Measurements from ENCODE around the gene FOXO3.

FOXO3 gene

GRCh38 chr6:108608453-108609275 is 47.9 kb downstream of the FOXO3 start:
- H3K4me3 ChIP-seq (ENCODE audit: control insufficient read depth, low read depth, low read length), result no peak overlapping the region
- no peak for TF ChIP-seq CTCF (IDR thresholded peaks at IDR 0.05; ENCODE audit: control insufficient read depth, insufficient read depth, low read depth, low read length, missing control alignments)
- DNase-seq (ENCODE audit: low read depth), result no peak

GRCh38 chr6:108609276-108609769 is 48.6 kb downstream of the FOXO3 start:
- H3K4me3 ChIP-seq (ENCODE audit: control insufficient read depth, low read depth, low read length), result no peak overlapping the region
- peak; percentile 46 for DNase-seq (ENCODE audit: low read depth)
- no peak for TF ChIP-seq CTCF (IDR thresholded peaks at IDR 0.05; ENCODE audit: control insufficient read depth, insufficient read depth, low read depth, low read length, missing control alignments)

DNA sequence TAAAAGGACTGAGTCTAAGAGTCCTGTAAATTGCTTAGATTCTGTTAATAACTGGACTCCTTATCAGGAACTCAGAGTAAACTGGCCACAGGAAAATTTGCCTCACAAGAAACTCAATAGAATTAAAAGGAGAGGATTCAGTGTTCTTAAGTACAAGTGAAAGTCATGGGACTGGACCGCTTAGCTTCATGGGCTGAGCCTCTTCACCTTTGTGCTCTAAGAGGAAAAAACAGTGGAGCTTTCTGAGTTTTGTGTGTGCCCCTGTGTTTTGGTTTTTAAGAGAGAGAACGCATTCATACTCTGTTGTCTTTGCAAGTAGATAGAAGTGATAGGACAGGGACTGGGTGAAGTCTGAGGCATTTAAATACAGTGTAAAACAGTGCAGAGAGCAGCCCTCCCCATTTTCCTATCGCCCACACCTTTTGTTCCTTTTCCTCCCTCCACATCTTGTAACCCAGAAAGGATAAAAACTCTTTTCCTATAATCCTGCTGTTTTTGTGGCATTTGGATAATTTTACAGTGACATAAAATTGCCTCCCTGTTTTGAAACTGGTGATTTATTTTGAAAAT is 49.6 kb downstream of the FOXO3 start:
- no peak for DNase-seq (ENCODE audit: low read depth)
- no peak for TF ChIP-seq CTCF (IDR thresholded peaks at IDR 0.05; ENCODE audit: control insufficient read depth, insufficient read depth, low read depth, low read length, missing control alignments)
- no peak overlapping the region for H3K4me3 ChIP-seq (ENCODE audit: control insufficient read depth, low read depth, low read length)

- TF ChIP-seq CTCF (IDR thresholded peaks at IDR 0.05; ENCODE audit: control insufficient read depth, insufficient read depth, low read depth, low read length, missing control alignments), result no peak
- no peak for DNase-seq (ENCODE audit: low read depth)
- H3K4me3 ChIP-seq (ENCODE audit: control insufficient read depth, low read depth, low read length), result no peak overlapping the region
These were observed 50.4 kb downstream of the FOXO3 start for GRCh38 chr6:108610957-108611586.

- no peak overlapping the region for H3K4me3 ChIP-seq (ENCODE audit: control insufficient read depth, low read depth, low read length)
- DNase-seq (ENCODE audit: low read depth), result no peak
- TF ChIP-seq CTCF (IDR thresholded peaks at IDR 0.05; ENCODE audit: control insufficient read depth, insufficient read depth, low read depth, low read length, missing control alignments), result no peak
These were observed 52.1 kb downstream of the FOXO3 start for GRCh38 chr6:108612852-108613251.

GRCh38 chr6:108616544-108616943 is 55.8 kb downstream of the FOXO3 start:
- DNase-seq (ENCODE audit: low read depth), result no peak
- TF ChIP-seq CTCF (IDR thresholded peaks at IDR 0.05; ENCODE audit: control insufficient read depth, insufficient read depth, low read depth, low read length, missing control alignments), result no peak
- H3K4me3 ChIP-seq (ENCODE audit: control insufficient read depth, low read depth, low read length), result no peak overlapping the region

Measured in AG09309 (cell line).